OCI-LY7 (cell line): ENCODE results near the gene F13A1. TPM values are rescaled to one million over a fixed set of nuclear protein-coding genes. Genes with fewer than 3 reads are reported as not detected.

ENCODE experiments used
- BruUV-seq: library from RNA; stranded (reverse); fragments of 400-500 nt; replicated peaks from 2 replicates; lab custom pipeline; 2021; lab: Mats Ljungman, UMichigan
- CTCF ChIA-PET: fragments of 300-600 bp; sonication (Branson Sonifier 250); formaldehyde crosslinking; loops from one replicate; lab custom pipeline; 2022; ENCODE audit warnings: antibody characterized with exemption; ENCODE audit not compliant: unreplicated experiment; lab: Charles Lee
- POLR2A ChIA-PET: fragments of 300-600 bp; sonication (Branson Sonifier 250); formaldehyde crosslinking; loops from one replicate; lab custom pipeline; 2022; ENCODE audit warnings: antibody characterized with exemption; lab: Charles Lee
- DNase-seq: peaks from one replicate; pipeline ENCODE4 v3.0.0-alpha.2; 2015; ENCODE audit warnings: low spot score
- H2AFZ ChIP-seq: fragments of 200-600 bp; sonication (generic), shearing (Covaris generic); 2 replicates; pipeline ENCODE4 v1.6.1; 2014; ENCODE audit warnings: mild to moderate bottlenecking, antibody characterized with exemption, low read length, moderate library complexity
- H3K27ac ChIP-seq: fragments of 200-600 bp; sonication (generic); 2 replicates; pipeline ENCODE4 v1.5.1; 2014; ENCODE audit warnings: mixed run types, low read depth, mild to moderate bottlenecking, moderate library complexity, low read length, inconsistent platforms; ENCODE audit not compliant: poor library complexity, severe bottlenecking
- H3K36me3 ChIP-seq: fragments of 200-600 bp; sonication (generic); 2 replicates; pipeline ENCODE4 v1.6.1; 2014; ENCODE audit warnings: mild to moderate bottlenecking, antibody characterized with exemption, low read length, moderate library complexity, mixed read lengths; ENCODE audit not compliant: insufficient read depth
- H3K4me1 ChIP-seq: fragments of 200-600 bp; sonication (generic); 2 replicates; pipeline ENCODE4 v1.5.1; 2014; ENCODE audit warnings: mild to moderate bottlenecking, low read length; ENCODE audit not compliant: insufficient read depth, poor library complexity, severe bottlenecking
- H3K4me2 ChIP-seq: fragments of 200-600 bp; sonication (generic); 2 replicates; pipeline ENCODE4 v1.6.1; 2014; ENCODE audit warnings: mild to moderate bottlenecking, low read length
- H3K4me3 ChIP-seq: fragments of 200-600 bp; sonication (generic); 2 replicates; pipeline ENCODE4 v1.5.1; 2014; ENCODE audit warnings: mild to moderate bottlenecking, low read depth, low read length; ENCODE audit not compliant: poor library complexity, severe bottlenecking
- H3K79me2 ChIP-seq: fragments of 200-600 bp; sonication (generic); 2 replicates; pipeline ENCODE4 v1.6.1; 2016; ENCODE audit warnings: low read depth, mild to moderate bottlenecking, low read length, moderate library complexity, mixed read lengths; ENCODE audit not compliant: insufficient read depth
- H3K9me2 ChIP-seq: fragments of 200-600 bp; sonication (generic); 2 replicates; pipeline ENCODE4 v1.6.1; 2016; ENCODE audit warnings: mild to moderate bottlenecking, low read length, mixed read lengths; ENCODE audit not compliant: insufficient read depth
- H3K9me3 ChIP-seq: fragments of 200-600 bp; sonication (generic); 2 replicates; pipeline ENCODE4 v1.6.1; 2014; ENCODE audit warnings: mild to moderate bottlenecking, mixed run types, low read length, mixed read lengths
- H4K20me1 ChIP-seq: fragments of 200-600 bp; sonication (generic); 2 replicates; pipeline ENCODE4 v1.6.1; 2014; ENCODE audit warnings: mild to moderate bottlenecking, antibody characterized with exemption, low read length, moderate library complexity, mixed read lengths; ENCODE audit not compliant: insufficient read depth
- EZH2phosphoT487 ChIP-seq: fragments of 200-600 bp; sonication (generic); IDR thresholded peaks from 2 replicates; pipeline ENCODE4 v1.6.1; 2018; ENCODE audit warnings: low read depth, borderline replicate concordance, mild to moderate bottlenecking, mixed run types, antibody characterized with exemption, low read length, moderate library complexity, mixed read lengths
- intact Hi-C: fragments of 100-400 bp; cut with micrococcal nuclease; formaldehyde crosslinking; loops from one replicate; pipeline ENCODE4 v1.10.0; 2022; ENCODE audit not compliant: unreplicated experiment
- total RNA-seq, 2 experiments: library from RNA; depleted of rRNA in 1 of 2; stranded (reverse); fragments of >200 nt in 1 of 2; shearing (Covaris generic) in 1 of 2; gene quantifications; 2 replicates each; pipeline ENCODE4 v1.2.3, GENCODE V29; 2014 to 2022
- TF ChIP-seq, protein P1 (sequence below): fragments of 200-600 bp; sonication (generic); conservative IDR thresholded peaks from 2 replicates; pipeline ENCODE4 v1.5.1; 2014; ENCODE audit warnings: mild to moderate bottlenecking, antibody characterized with exemption, low read length, moderate library complexity, mixed read lengths

Gene F13A1
- total RNA-seq, 2 experiments from 2014 or later: 0.13 to 0.63 TPM

DNA sequence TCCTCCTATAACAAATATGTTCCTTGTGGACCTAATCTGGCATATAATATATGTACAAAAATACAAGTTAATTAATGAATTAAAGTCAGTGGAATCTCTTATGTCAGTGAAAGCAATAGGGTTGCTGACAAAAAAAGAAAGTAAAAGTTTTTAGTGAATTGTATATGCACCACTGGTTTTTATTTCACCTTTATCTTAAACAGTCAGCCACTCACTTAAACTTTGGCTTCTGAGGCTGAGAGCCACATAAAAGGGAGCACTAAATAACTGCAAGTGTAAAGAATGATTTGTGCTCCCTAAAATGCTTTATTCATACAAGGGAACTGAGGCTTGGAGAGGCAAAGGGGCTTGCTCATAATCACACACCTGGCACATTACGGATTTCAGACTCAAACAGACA is 9.9 kb upstream of the F13A1 start:
- H4K20me1 ChIP-seq: no peaks in the 10 kb centered on the region
- no peaks in the 10 kb centered on the region for H3K36me3 ChIP-seq
- H2AFZ ChIP-seq: peak overlapping the region; percentile 34; the same call in 1 of the 2 replicates
- ChIA-PET CTCF (interaction anchor here (0.6 to 0.7 kb wide), 2 partner anchors 9 to 13 kb away, joined by 3 read pairs; no protein-coding TSS in a partner anchor), POLR2A (interaction anchor here (0.5 to 8.1 kb wide), 8 partner anchors 10 to 1572 kb away, joined by 3 to 59 read pairs (median 3); no protein-coding TSS in a partner anchor)
- H3K4me1 ChIP-seq: peaks cover 71% of the 10 kb centered on the region
- H3K9me3 ChIP-seq: peaks cover 1% of the 10 kb centered on the region; the same call in 1 of the 2 replicates
- no peaks in the 10 kb centered on the region for H3K9me2 ChIP-seq
- BruUV-seq: no TSS peak
- H3K27ac ChIP-seq: peak overlapping the region; percentile 97
- peak overlapping the region; percentile 82 for H3K4me2 ChIP-seq
- no peaks in the 10 kb centered on the region for H3K79me2 ChIP-seq
- peak overlapping the region; percentile 64 for H3K4me3 ChIP-seq
- peak; percentile 39 for DNase-seq
- intact Hi-C loops: loop anchor here (2.0 to 5.0 kb wide), 2 partner anchors 84 to 323 kb away; partner anchors contain the start of gene NRN1
- TF ChIP-seq, protein P1, sequence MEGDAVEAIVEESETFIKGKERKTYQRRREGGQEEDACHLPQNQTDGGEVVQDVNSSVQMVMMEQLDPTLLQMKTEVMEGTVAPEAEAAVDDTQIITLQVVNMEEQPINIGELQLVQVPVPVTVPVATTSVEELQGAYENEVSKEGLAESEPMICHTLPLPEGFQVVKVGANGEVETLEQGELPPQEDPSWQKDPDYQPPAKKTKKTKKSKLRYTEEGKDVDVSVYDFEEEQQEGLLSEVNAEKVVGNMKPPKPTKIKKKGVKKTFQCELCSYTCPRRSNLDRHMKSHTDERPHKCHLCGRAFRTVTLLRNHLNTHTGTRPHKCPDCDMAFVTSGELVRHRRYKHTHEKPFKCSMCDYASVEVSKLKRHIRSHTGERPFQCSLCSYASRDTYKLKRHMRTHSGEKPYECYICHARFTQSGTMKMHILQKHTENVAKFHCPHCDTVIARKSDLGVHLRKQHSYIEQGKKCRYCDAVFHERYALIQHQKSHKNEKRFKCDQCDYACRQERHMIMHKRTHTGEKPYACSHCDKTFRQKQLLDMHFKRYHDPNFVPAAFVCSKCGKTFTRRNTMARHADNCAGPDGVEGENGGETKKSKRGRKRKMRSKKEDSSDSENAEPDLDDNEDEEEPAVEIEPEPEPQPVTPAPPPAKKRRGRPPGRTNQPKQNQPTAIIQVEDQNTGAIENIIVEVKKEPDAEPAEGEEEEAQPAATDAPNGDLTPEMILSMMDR: no peak
- no peak for TF ChIP-seq EZH2phosphoT487

DNA sequence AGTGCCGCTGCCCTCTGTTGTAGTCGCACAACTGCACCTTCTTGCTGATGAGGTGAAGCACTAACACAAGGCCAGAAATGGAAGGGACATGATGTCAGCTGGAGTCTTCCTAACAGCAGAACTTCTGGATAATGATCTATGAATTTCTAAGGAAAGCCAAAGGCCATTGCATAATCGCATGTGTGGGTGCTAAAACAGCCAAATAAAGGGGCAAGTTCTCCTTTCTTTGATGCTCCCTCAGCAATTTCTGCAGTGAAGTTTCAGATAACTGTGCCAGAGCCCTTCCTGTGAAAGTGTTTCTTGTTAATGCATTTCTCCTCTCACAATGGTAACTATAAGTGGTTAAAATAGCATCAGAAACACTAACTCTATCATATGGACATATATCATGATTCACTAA is 8.0 kb upstream of the F13A1 start:
- intact Hi-C loops: no loop called here
- ChIA-PET CTCF (no interaction called here), POLR2A (interaction anchor here (8.1 kb wide), 1 partner anchor 63 kb away, joined by 59 read pairs; no protein-coding TSS in a partner anchor)
- H4K20me1 ChIP-seq: no peaks in the 10 kb centered on the region
- peaks cover 55% of the 10 kb centered on the region for H3K4me1 ChIP-seq
- H3K9me2 ChIP-seq: no peaks in the 10 kb centered on the region
- no peaks in the 10 kb centered on the region for H3K79me2 ChIP-seq
- H3K9me3 ChIP-seq: no peaks in the 10 kb centered on the region
- peak overlapping the region; percentile 22; the same call in 1 of the 2 replicates for H3K4me2 ChIP-seq
- no peaks in the 10 kb centered on the region for H3K36me3 ChIP-seq
- BruUV-seq: no TSS peak
- H3K27ac ChIP-seq: peak overlapping the region; percentile 97
- TF ChIP-seq EZH2phosphoT487: no peak
- TF ChIP-seq, protein P1: no peak
- peak overlapping the region; percentile 22; the same call in 1 of the 2 replicates for H2AFZ ChIP-seq
- no peak overlapping the region for H3K4me3 ChIP-seq
- no peak for DNase-seq

DNA sequence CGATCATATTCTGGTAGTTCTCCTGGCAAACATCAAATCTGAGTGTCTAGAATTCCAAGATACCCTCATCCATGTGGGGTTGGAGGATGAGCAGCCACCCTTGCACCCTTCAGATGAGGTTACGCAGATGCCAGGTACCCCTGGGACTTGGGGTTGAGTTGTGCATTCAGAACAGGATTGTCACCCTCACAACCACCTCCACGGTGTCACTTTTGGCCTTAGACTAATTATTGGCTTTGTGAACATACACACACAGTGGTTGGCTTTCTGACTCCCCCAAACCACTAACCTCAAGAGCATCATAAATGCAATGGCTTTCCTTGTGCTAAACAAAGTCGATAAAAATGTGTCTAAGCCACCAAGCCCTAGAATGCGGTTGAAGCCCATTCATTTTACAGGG is 2.9 kb upstream of the F13A1 start:
- no peak for DNase-seq
- intact Hi-C loops: no loop called here
- no peak for TF ChIP-seq EZH2phosphoT487
- Histone ChIP-seq H3K36me3 (no peaks in the 10 kb centered on the region), H4K20me1 (no peaks in the 10 kb centered on the region), H3K27ac (no peak overlapping the region), H3K4me1 (peaks cover 27% of the 10 kb centered on the region), H3K79me2 (no peaks in the 10 kb centered on the region), H2AFZ (no peak overlapping the region), H3K4me3 (no peak overlapping the region), H3K9me2 (no peaks in the 10 kb centered on the region), H3K4me2 (no peak overlapping the region), H3K9me3 (no peaks in the 10 kb centered on the region)
- ChIA-PET CTCF (no interaction called here), POLR2A (no interaction called here)
- no TSS peak for BruUV-seq
